ENCODE measurements around the gene C22orf39.

DNA sequence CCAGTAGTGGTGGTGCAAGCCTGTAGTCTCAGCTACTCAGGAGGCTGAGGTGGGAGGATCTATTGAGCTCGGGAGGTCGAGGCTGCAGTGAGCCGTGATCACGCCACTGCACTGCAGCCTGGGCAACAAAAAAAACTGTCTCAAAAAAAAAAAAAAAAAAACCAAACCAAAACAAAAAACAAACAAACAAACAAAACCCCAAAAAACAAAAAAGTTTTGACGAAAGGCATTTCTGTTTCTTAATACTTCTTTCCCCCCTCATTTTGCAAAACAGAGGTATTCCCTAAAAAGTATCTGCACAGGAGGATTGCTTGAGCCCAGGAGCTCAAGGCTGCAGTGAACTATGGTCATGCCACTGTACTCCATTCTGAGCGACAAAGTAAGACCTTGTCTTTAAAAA is 27.2 kb downstream of the C22orf39 start:
- TF ChIP-seq CTCF (conservative IDR thresholded peaks at IDR 0.05; ENCODE audit: low read depth, low read length) (no peak), EZH2 (IDR thresholded peaks at IDR 0.05; ENCODE audit: borderline replicate concordance, low read depth, low read length, poor library complexity, severe bottlenecking) (no peak)

Measured in A673 (cell line).